ENCODE data around the gene CALB2.
"Not testable (repeated sequence)": the region's sequence is repeated elsewhere in the genome, so short reads cannot be mapped to it uniquely, and the experiment has no call there.

The CALB2 gene

GRCh38 chr16:71344315-71344905 is 14.1 kb upstream of the CALB2 start:
- no peak overlapping the region for H3K4me3 ChIP-seq (ENCODE audit: low read length)
- TF ChIP-seq ZNF274 (IDR thresholded peaks at IDR 0.05; ENCODE audit: low read depth, low read length): no peak

GRCh38 chr16:71345031-71345430 is 13.5 kb upstream of the CALB2 start:
- H3K4me3 ChIP-seq (ENCODE audit: low read length): no peak overlapping the region
- TF ChIP-seq ZNF274 (IDR thresholded peaks at IDR 0.05; ENCODE audit: low read depth, low read length): no peak

- H3K4me3 ChIP-seq (ENCODE audit: low read length): no peak overlapping the region
- TF ChIP-seq ZNF274 (IDR thresholded peaks at IDR 0.05; ENCODE audit: low read depth, low read length): no peak
Observed at GRCh38 chr16:71347146-71347545, 11.4 kb upstream of the CALB2 start.

GRCh38 chr16:71348262-71349085 is 10.0 kb upstream of the CALB2 start:
- no peak for TF ChIP-seq ZNF274 (IDR thresholded peaks at IDR 0.05; ENCODE audit: low read depth, low read length)
- H3K4me3 ChIP-seq (ENCODE audit: low read length): no peak overlapping the region

- TF ChIP-seq ZNF274 (IDR thresholded peaks at IDR 0.05; ENCODE audit: low read depth, low read length): no peak
- H3K4me3 ChIP-seq (ENCODE audit: low read length): no peak overlapping the region
Observed at GRCh38 chr16:71350821-71351557, 7.5 kb upstream of the CALB2 start.

GRCh38 chr16:71351558-71351901 is 7.0 kb upstream of the CALB2 start:
- TF ChIP-seq ZNF274 (IDR thresholded peaks at IDR 0.05; ENCODE audit: low read depth, low read length): no peak
- no peak overlapping the region for H3K4me3 ChIP-seq (ENCODE audit: low read length)

GRCh38 chr16:71352466-71352865 is 6.1 kb upstream of the CALB2 start:
- H3K4me3 ChIP-seq (ENCODE audit: low read length): no peak overlapping the region
- TF ChIP-seq ZNF274 (IDR thresholded peaks at IDR 0.05; ENCODE audit: low read depth, low read length): no peak

- H3K4me3 ChIP-seq (ENCODE audit: low read length): no peak overlapping the region
- TF ChIP-seq ZNF274 (IDR thresholded peaks at IDR 0.05; ENCODE audit: low read depth, low read length): no peak
Observed at GRCh38 chr16:71352963-71353460, 5.5 kb upstream of the CALB2 start.

DNA sequence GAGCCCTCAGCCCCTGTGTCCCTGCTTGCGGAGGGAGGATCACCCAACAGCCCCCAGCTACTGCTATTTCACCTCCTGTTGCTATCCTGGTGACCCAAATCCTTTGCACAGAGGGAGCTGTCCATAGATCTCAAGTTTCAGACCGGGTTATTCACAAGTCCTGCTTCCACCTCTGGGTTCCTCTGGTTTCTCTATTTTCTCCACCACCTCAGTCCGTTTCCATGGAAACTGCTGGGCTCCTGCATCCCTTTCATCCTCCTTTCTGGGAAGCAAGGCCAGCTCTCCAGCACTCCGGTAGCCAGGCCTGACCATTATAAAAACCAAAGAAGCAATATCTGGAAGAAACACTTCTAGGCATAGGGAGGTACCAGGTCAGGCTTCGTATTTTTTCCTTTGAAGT is 4.8 kb upstream of the CALB2 start:
- H3K4me3 ChIP-seq (ENCODE audit: low read length): no peak overlapping the region
- no peak for TF ChIP-seq ZNF274 (IDR thresholded peaks at IDR 0.05; ENCODE audit: low read depth, low read length)

DNA sequence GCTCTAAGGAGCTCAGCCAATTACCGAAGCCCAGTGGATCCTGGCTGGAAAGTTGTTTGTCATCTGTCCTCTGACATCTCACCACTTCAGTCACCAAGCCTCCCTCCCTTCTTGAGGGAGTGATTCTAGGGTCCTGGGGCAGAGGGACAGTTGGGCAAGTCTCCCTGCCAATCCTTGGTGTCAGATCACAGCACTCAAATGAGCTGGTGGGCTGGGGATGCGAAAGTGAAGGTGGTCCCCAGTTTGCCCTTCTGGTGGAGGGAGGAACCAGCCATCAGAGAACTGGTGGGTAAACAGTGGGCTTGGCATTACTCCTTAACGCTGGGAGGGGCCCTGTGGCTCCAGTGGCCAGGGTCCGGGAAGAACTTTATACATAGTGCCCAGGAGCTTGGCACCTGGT is 4.4 kb upstream of the CALB2 start:
- no peak overlapping the region for H3K4me3 ChIP-seq (ENCODE audit: low read length)
- no peak for TF ChIP-seq ZNF274 (IDR thresholded peaks at IDR 0.05; ENCODE audit: low read depth, low read length)

DNA sequence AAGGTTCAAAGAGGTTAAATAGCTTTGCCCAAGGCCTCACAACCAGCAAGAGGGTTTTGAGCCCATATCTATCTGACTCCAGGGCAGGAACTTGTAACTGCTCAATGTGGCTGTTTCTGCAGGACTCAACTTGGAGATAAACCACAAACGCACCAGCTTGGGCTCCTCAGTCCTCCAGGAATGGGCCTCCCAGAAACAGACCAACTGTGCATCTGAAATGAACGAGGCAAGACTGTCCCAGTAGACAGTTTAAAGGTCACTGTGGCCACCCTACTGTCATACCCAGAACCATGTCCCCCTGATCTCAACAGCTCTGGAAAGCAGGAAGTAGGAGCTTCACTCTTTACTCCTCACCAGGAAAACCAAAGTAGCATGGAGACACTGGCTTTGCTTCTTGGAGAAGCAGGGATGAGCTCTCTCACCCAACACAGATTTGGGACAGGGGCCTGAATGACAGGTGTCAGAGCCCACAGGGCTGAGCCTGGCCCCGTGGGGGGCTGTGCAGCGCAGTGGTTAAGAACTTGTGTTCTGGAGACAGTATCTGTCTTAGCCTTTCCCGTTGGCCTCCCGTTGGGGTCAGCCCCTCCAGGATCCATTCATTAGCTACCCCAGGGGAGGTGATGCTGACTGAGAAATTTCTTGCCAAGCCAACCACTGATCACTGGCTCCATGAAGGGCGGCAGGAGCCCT is 2.3 kb upstream of the CALB2 start:
- H3K4me3 ChIP-seq (ENCODE audit: low read length): no peak overlapping the region
- TF ChIP-seq ZNF274 (IDR thresholded peaks at IDR 0.05; ENCODE audit: low read depth, low read length): no peak

GRCh38 chr16:71356936-71357335 is 1.6 kb upstream of the CALB2 start:
- H3K4me3 ChIP-seq (ENCODE audit: low read length): not testable (repeated sequence)

GRCh38 chr16:71357681-71358080 is 842 bp upstream of the CALB2 start:
- H3K4me3 ChIP-seq (ENCODE audit: low read length): no peak overlapping the region
- no peak for TF ChIP-seq ZNF274 (IDR thresholded peaks at IDR 0.05; ENCODE audit: low read depth, low read length)

GRCh38 chr16:71359431-71359830 is 908 bp downstream of the CALB2 start:
- TF ChIP-seq ZNF274 (IDR thresholded peaks at IDR 0.05; ENCODE audit: low read depth, low read length): no peak
- no peak overlapping the region for H3K4me3 ChIP-seq (ENCODE audit: low read length)

Data from GM08714 (cell line).